ENCODE data around the gene CDKN2B. TPM values are rescaled to one million over a fixed set of nuclear protein-coding genes. Genes with fewer than 3 reads are reported as not detected.
A peak's percentile ranks its signal among the peaks of the same experiment; 100 is the strongest.
"Not testable (repeated sequence)": the region's sequence is repeated elsewhere in the genome, so short reads cannot be mapped to it uniquely, and the experiment has no call there.

Gene CDKN2B, protein sequence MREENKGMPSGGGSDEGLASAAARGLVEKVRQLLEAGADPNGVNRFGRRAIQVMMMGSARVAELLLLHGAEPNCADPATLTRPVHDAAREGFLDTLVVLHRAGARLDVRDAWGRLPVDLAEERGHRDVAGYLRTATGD
- polyA plus RNA-seq (ENCODE audit: insufficient read depth in 1 of 5, insufficient read length in 5 of 5, low replicate concordance in 1 of 5): under 1 TPM; 0.10 to 0.25 (median 0.15) TPM
- long read RNA-seq, donor 1: 0 reads
- long read RNA-seq, donor 2: 0 reads
- long read RNA-seq, donor 3: 0 reads
- long read RNA-seq, donor 4: 0 reads
- long read RNA-seq, donor 5: 0 reads
- long read RNA-seq, donor 6: 0 reads
- long read RNA-seq, donor 7: 0 reads
- long read RNA-seq, donor 8: 0 reads

GRCh38 chr9:22008717-22009505, at the start of gene CDKN2B:
Gene CDKN2B, minus strand, starts transcription at chr9:22009305. Its CDS starts 352 bp downstream, at chr9:22008953.
- DNase-seq: peak; percentile 81 to 84

- DNase-seq: not testable (repeated sequence)
Measured at GRCh38 chr9:22057972-22058371, 48.9 kb upstream of the CDKN2B start.

- no peak for DNase-seq
Measured at GRCh38 chr9:22056402-22056801, 47.3 kb upstream of the CDKN2B start.

DNA sequence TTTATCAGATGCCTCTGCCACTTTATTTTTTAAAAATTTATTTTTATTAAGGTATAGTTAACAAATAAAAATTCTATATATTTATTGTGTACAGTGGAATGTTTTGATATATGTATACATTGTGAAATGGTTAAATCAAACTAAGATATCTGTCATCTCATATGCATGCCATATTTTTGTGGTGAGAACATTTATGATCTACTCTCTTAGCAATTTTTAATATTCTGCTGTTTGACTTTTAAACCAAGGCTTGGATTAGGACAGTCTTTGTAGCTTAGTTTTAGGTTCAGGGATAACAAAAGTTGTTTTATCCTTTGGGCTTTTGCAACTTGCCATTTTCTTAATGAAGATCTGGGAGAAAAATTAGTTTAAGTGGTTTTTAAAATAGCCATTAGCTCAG, 46.0 kb upstream of the CDKN2B start:
- DNase-seq: no peak

GRCh38 chr9:22054529-22054928, 45.4 kb upstream of the CDKN2B start:
- no peak for DNase-seq

DNA sequence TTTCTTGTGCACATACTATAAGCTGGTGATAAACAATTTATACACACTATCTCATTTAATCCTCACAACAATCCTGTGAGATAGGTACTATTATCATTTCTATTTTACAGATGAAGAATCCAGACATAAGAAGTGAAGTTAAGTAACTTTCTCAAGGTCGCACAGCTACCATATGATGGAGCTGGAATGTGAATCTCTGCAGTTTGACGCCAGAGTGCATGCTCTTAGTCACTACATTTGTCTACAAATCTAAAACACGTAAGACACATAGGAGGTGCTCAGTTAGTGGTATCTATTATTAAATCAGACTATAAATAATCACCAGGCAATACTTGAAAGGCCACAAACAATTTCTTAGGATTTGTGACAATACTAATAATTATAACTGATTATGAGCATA, 45.0 kb upstream of the CDKN2B start:
- no peak for DNase-seq

- no peak for DNase-seq
Measured at GRCh38 chr9:22053178-22053577, 44.1 kb upstream of the CDKN2B start.

DNA sequence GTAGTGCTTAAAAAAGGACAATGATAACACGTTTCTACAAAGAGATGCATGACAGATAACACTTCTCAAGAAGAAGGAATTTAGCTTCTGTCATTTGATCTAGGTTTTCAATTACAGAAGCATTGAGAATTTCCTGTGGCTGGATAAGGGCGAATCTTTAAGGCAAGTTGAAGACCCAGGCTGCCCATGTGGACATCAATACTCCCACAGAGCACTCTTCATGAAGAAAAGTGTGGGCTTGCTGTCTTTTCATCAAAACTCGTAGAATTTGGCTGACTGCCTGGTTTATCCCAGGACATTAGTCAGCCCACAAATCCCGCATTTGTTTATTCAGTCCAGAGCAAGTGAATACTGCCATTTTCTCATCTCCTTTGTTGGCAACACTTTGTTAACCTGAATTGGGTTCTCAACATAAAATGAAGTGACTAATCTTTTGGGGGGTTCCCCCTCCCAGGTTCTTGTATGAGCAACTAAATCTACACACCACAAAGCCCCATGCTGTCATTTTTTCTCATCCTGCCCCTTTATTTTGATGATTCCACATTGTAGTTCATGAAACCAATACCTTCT, 43.4 kb upstream of the CDKN2B start:
- no peak for DNase-seq

- no peak for DNase-seq
Measured at GRCh38 chr9:22050924-22051323, 41.8 kb upstream of the CDKN2B start.

DNA sequence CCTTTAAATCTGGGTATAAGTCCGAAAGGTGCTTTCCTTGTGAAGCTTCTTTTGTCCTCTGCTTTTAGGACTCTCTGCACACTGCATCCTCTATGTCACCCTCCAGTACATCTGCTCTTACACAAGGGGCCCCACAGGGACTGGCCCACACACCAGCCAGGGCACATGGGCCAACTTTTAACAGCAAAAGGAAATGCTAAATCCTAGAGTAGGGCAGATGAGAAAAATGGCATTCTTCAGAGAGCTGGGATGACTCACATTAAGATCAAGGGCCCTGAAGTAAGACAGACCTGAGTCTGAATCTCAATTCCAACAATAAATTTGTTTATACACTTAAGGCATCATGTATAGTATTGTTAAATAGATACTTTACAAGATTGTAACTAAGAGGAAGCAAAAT, 40.3 kb upstream of the CDKN2B start:
- DNase-seq: no peak

DNA sequence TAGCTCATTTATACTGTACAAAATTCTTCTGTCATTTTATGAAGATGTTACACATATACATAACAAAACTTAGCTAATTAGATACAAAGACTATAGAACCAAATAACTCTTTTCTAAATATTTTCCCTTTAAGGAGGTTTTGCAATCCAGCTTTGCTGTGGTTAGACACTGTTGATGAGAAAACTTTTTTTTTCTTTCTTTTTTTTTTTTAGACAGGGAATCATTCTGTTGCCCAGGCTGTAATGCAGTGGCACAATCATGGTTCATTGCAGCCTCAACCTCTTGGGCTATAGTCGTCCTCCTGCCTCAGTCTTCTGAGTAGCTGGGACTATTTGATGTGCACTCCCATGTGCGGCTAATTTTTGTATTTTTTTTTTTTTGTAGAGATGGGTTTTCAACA, 38.5 kb upstream of the CDKN2B start:
- no peak for DNase-seq

GRCh38 chr9:22046243-22046885, 37.3 kb upstream of the CDKN2B start:
- no peak for DNase-seq

DNA sequence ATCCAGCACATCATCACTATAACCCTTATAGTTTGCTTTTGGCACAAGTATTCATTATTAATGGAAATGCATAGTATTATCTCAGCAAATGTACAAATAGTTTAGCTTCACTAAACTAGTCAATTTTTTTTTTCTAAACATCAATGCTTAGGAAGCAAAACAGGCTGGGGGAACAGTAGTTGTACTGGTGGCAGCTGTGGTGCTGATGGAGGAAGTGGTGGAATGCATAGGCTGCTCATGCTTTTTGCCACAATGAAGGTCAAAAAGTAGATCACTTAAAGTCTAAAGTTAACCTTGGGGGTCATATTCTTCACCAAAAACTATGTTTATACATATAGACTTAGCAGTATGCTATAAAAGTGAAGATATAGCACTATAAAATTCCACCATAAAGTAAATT, 36.3 kb upstream of the CDKN2B start:
- no peak for DNase-seq

DNA sequence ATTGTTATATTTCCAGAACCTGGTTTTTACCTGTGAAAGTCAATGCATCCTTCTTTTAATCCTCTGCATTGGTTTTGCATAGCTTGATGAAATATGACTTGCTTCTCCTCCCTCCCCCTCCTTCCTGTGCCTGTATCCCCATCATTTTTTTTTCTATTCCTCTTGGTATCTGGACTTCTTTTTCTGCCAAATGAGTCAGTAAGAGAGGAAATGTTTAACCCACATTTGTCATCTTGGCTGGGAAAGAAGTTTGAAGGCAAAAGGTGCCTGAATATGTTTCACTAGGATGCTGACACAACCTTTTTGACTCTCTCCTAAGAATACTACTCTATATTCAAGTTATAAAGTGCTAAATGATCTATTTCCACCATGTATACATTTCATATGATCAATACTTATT, 35.5 kb upstream of the CDKN2B start:
- DNase-seq: no peak

DNA sequence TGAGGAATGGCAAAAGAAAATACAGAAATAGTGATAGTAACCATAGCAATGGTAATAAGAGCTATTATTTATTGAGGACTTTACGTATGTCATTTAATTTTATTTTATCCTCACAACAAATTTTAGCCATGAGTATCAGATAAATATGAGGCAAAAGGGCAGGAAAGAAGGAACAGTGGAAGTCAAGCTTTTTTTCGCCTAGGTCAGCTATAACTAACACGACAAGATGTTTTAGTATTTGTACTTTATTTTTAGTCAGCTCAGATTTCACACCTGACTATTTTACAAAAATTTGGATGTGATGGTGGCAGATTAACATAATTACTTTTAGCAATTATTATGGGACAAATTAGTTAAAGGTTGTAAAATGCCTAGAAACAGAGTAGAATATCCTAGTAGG, 34.8 kb upstream of the CDKN2B start:
- DNase-seq: no peak

GRCh38 chr9:22041775-22042174, 32.7 kb upstream of the CDKN2B start:
- DNase-seq: peak; percentile 36 to 42

DNA sequence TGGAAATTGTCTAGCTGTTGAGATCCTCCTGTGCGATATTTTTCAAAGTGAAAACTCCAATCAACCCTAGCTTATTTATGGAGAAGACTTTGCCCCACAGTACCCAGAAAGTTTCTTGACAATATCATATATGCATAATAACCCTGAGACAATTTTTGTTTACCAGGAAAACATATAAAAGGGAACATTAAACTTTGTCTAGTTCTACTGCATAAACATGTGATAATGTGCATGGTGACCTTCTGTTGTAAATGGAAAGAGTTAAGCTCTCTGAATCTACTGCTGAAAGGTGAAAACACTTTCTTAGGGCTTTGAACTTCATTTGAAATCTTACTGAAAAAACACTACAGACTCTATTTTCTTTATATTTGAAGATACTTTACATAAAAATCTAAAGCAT, 32.2 kb upstream of the CDKN2B start:
- DNase-seq: no peak

- no peak for DNase-seq
Measured at GRCh38 chr9:22040760-22041159, 31.7 kb upstream of the CDKN2B start.

DNA sequence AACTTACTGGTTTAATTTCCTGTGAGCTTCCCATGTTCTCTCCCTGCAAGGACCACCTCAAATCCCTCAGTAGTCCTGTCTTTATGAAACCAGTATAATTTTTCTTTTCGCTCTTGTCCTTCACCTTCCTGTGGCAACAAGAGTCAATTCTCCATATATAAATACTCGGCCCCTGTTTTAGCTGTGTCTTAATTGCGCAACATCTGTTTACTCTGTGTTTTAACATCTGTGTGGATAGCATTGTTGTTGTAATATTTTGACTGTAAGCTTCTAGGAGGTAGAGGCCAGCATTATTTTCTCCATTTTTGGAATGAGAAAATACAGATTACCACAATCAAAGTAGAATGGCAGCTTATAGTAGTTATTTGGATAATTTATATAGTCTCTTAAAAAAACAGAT, 30.2 kb upstream of the CDKN2B start:
- DNase-seq: no peak

GRCh38 chr9:22037954-22038690, 29.0 kb upstream of the CDKN2B start:
- peak in 1 of 2 donors; percentile 28 for DNase-seq

DNA sequence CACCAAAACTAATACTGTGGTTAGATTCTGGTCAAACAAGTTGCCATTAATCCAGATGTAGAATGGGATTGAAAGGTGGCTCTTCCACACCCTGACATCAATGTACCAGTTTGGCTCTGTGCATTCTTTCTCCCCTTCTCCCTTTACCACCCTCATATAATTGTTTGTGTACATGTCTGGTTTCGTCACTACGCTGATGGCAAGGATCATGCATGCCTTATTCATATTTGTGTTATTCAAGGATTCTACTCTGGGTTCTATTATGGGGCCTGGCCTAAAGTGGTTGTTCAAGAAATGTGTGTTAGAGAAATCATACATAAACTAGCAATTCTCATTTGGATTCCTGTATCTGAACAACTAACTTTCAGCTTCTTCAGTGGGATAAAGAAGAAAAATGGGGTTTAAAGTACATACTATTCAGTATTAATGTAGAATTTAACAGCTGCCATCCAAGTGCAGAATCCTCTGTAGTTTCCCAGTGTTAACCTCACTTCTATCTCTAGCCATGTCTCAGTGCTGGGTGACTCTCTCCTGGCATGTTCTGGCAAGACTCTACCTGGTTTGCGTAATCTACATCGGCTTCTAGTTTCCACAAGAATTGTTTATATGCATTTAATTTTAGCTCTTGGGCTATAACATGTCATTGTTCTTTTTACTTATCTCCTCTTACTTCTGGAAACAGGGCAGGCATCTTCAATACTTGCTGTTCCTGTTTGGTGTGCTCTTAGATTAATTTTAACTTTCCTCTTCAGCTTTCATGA, 27.9 kb upstream of the CDKN2B start:
- DNase-seq: no peak
